ENCODE measurements around the gene PIP4K2B.
A peak's percentile ranks its signal among the peaks of the same experiment; 100 is the strongest.
"Not testable (repeated sequence)": the region's sequence is repeated elsewhere in the genome, so short reads cannot be mapped to it uniquely, and the experiment has no call there.

The PIP4K2B gene

GRCh38 chr17:38796451-38797157, 2.8 kb downstream of the PIP4K2B start:
- DNase-seq (ENCODE audit: low read depth): peak; percentile 20
- H3K4me3 ChIP-seq (ENCODE audit: low read depth, low read length): peak overlapping the region; percentile 81
- TF ChIP-seq MYC (IDR thresholded peaks at IDR 0.05; ENCODE audit: low read depth, low read length) (no peak), POLR2A (IDR thresholded peaks at IDR 0.05; ENCODE audit: extremely low read depth, insufficient read length) (no peak), MAX (IDR thresholded peaks at IDR 0.05; ENCODE audit: low read depth, low read length) (no peak), CTCF (IDR thresholded peaks at IDR 0.05; ENCODE audit: low read depth, low read length) (no peak)

GRCh38 chr17:38794221-38794620, 5.1 kb downstream of the PIP4K2B start:
- no peak overlapping the region for H3K4me3 ChIP-seq (ENCODE audit: low read depth, low read length)
- no peak for DNase-seq (ENCODE audit: low read depth)
- TF ChIP-seq MYC (IDR thresholded peaks at IDR 0.05; ENCODE audit: low read depth, low read length): no peak
- TF ChIP-seq POLR2A (IDR thresholded peaks at IDR 0.05; ENCODE audit: extremely low read depth, insufficient read length): no peak
- TF ChIP-seq MAX (IDR thresholded peaks at IDR 0.05; ENCODE audit: low read depth, low read length): no peak
- TF ChIP-seq CTCF (IDR thresholded peaks at IDR 0.05; ENCODE audit: low read depth, low read length): no peak

GRCh38 chr17:38791162-38791561, 8.2 kb downstream of the PIP4K2B start:
- no peak for DNase-seq (ENCODE audit: low read depth)
- no peak overlapping the region for H3K4me3 ChIP-seq (ENCODE audit: low read depth, low read length)
- TF ChIP-seq CTCF (IDR thresholded peaks at IDR 0.05; ENCODE audit: low read depth, low read length) (no peak), MAX (IDR thresholded peaks at IDR 0.05; ENCODE audit: low read depth, low read length) (no peak), POLR2A (IDR thresholded peaks at IDR 0.05; ENCODE audit: extremely low read depth, insufficient read length) (no peak)

- not testable (repeated sequence) for DNase-seq (ENCODE audit: low read depth)
Observed at GRCh38 chr17:38790148-38790707, 9.1 kb downstream of the PIP4K2B start.

GRCh38 chr17:38789185-38789584, 10.2 kb downstream of the PIP4K2B start:
- no peak overlapping the region for H3K4me3 ChIP-seq (ENCODE audit: low read depth, low read length)
- no peak for DNase-seq (ENCODE audit: low read depth)
- no peak for TF ChIP-seq POLR2A (IDR thresholded peaks at IDR 0.05; ENCODE audit: extremely low read depth, insufficient read length)
- no peak for TF ChIP-seq MAX (IDR thresholded peaks at IDR 0.05; ENCODE audit: low read depth, low read length)
- TF ChIP-seq CTCF (IDR thresholded peaks at IDR 0.05; ENCODE audit: low read depth, low read length): no peak
- no peak for TF ChIP-seq MYC (IDR thresholded peaks at IDR 0.05; ENCODE audit: low read depth, low read length)

More at GRCh38 chr17:38790148-38790707, 9.1 kb downstream of the PIP4K2B start:
- H3K4me3 ChIP-seq (ENCODE audit: low read depth, low read length): not testable (repeated sequence)

GRCh38 chr17:38787999-38788398, 11.4 kb downstream of the PIP4K2B start:
- not testable (repeated sequence) for H3K4me3 ChIP-seq (ENCODE audit: low read depth, low read length); DNase-seq (ENCODE audit: low read depth)

- DNase-seq (ENCODE audit: low read depth): no peak
- no peak for TF ChIP-seq MAX (IDR thresholded peaks at IDR 0.05; ENCODE audit: low read depth, low read length)
- TF ChIP-seq MYC (IDR thresholded peaks at IDR 0.05; ENCODE audit: low read depth, low read length): no peak
- TF ChIP-seq POLR2A (IDR thresholded peaks at IDR 0.05; ENCODE audit: extremely low read depth, insufficient read length): no peak
- TF ChIP-seq CTCF (IDR thresholded peaks at IDR 0.05; ENCODE audit: low read depth, low read length): no peak
- no peak overlapping the region for H3K4me3 ChIP-seq (ENCODE audit: low read depth, low read length)
Observed at GRCh38 chr17:38786372-38786771, 13.0 kb downstream of the PIP4K2B start.
